HG03442 (cell line): ENCODE measurements around the gene CRHR2.

Experiments
- ATAC-seq: cut with Tn5 transposase; IDR thresholded peaks from one replicate; pipeline ENCODE4 v1.9.1; 2021; ENCODE audit warnings: mild to moderate bottlenecking, moderate library complexity; ENCODE audit not compliant: unreplicated experiment

CRHR2 gene

DNA sequence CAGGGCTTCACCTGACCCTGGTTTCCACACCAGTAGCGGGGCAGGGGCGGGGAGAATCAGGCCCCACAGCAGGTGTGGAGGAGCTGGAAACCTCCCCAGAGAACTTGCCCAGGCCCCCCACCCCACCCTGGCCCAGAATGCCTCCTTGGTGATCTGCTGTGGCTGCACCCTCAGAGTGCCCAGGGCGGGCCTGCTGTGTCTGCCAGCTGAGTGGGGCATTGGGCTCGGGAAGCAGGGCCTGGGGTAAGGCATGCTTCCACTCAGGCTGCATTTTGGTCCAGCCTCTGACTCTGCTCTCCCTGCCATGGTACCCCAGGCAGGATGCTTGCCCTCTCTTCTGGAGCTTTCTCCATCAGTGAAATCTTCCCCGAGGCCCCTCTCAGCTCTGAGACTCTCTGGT, 1.1 kb upstream of the CRHR2 start:
- no peak for ATAC-seq

DNA sequence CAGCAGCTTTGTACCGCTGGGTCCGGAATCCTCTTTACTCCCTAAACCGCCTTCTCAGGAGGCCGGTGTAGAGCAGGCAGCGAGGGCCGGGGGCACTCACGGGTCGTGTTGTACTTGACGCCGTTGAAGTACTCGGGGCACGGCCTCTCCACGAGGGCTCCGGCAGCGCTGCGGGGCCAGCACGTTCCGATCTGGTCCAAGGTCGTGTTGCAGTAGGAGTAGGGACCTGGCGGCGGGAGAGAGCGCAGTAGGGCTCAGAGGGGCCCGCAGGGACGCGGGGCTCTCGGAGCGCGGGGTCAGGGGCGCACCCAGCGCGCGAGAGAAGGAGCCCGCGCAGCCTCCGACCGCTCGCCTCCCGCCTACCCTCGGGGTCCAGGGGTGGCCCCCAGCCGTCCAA, 443 bp downstream of the CRHR2 start:
- no peak for ATAC-seq

DNA sequence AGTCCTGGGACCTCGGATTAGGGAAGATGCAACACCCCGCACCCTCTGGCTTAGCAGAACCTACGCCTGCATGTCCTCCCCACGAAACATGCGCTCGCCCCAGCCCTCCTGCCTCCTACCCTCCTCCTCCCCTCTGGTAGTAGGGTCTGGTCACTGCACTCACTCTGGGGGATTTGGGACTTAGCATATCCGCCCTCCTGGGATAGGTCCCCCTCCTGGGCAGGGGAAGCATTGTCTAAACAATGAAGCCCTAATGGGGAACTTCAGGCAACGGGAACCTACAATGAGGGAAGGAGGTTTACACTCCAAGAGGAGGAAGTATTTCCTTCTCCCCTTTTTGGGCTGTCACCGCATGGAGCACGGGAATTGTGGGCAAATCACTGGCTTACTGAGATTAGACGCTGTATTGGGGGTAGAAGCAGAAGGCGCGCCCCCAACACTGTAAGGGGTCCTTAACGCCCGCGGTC, 892 bp downstream of the CRHR2 start:
- no peak for ATAC-seq

DNA sequence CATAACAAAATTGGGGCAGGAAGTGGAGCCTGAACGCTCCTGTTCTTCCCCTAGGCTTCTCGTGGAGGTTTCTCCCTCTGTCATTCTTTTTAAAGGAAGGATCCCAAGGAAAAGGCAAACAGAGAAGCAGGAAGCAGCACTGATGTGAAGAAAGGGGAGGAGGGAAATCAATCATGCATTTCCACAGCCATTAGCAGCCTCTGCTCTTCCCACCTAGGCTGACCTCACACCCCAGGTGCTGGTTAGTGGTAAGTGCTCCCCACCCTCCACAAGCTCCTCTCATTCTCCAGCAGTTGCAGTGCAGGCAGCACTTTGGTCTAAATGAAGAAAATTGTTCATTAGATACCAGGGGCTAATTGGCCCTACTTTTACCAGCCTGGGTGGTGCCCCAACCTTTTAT, 2.6 kb downstream of the CRHR2 start:
- ATAC-seq = no peak

DNA sequence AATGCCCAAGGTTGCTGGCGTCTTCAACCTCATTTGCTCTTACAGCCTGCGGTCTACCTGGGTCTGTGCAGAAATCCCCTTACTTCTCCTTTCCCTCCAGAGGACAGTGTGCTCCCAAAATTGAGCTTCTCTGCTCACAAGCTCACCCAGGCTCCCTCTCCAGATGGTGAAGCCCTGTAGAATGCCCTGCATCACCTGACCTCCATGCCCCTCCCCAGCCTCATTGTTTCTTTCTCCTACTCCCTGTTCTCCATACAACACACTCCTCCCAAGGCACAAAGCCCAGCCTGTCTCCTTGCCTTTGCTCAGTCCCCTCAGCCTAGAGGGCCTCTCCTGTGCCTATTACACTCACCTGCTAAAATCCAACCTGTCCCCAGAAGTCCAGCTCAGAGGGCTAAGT, 3.5 kb downstream of the CRHR2 start:
- ATAC-seq = no peak

DNA sequence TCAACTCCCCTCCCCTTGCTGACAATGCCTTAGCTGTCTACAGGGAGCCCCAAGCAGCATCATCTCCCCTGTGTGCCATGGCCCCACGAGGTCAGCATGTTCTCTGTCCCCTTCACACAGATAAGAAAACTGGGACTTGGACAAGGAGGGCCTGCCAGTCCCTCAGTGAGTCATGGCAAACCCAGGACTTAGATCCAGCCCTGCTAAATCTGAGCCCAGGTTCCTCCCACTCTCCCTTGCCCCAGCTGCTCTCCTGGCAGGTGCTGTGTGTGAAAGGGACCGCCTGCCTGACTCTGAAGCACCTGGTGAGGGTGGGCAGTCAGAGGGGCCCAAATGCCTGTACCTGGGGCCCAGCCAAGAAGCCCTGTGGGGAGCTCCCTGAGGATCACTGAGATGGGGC, 7.4 kb downstream of the CRHR2 start:
- ATAC-seq = no peak

DNA sequence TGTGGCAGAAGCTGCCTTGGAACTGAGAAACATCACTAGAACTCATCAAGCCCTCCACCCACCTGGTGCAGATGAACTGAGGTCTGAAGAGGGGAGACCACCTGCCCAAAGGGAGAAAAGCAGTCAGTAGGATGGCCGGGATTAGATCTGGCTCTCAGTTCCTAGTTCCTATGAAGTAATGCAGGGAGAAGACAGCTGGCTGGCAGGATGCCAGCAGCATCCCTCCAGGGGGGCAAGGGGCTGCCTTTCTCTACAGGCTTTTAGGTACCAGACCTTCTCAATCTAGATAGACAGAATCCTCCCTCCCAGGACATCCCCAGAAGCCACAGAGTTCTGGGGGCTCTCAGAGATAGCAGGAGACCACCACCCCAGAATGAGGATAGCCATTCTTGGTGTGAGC, 7.8 kb downstream of the CRHR2 start:
- ATAC-seq = no peak

DNA sequence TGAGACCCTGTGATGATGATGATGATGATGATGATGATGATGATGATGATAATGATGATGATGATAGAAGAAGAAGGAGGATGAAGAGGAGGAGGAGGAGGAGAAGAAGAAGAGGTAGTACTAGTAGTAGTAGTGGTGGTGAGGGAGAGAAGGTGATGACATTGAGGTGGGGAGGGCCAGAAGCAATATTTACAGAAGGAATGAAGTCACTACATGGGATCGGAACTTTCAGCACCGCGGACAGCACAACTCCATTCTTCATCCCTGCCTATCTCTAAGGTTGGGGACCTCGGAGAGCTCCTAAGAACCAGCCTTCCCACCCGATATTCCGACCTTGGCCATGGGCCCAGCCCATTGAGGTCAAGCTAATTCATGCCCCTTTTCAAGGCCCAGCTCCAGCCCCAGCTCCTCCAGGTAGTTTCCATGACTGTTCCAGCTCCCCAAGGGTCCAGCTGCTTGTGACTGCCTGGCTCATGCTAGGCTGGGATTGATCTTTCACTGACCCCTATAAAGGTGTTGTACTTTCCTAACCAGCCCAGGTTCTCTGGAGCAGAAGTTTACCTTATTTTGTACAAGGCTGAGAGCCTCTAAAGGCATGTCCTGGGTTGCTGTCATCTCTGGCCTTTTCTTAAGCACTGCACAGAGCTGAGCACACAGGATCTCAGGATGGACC, 10.3 kb downstream of the CRHR2 start:
- no peak for ATAC-seq

DNA sequence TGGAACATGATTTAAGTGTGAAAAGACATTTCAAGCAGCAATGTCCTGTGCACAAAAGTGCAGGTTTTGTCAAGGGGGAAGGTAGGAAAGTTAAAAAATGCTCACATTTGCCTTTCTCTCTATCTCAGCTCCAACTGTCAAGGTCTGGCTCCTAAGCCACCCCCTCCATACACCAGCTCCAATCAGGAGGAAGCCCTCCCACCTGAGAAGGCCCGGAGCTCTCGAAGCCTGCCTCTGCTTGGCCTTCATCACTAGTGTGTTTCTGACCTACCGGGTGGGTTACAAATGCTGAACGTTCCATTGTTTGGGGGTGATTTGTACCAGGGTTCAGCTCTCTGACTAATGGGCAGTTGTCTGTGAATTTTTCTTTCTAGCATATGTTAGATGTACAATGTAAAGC, 14.2 kb downstream of the CRHR2 start:
- no peak for ATAC-seq

DNA sequence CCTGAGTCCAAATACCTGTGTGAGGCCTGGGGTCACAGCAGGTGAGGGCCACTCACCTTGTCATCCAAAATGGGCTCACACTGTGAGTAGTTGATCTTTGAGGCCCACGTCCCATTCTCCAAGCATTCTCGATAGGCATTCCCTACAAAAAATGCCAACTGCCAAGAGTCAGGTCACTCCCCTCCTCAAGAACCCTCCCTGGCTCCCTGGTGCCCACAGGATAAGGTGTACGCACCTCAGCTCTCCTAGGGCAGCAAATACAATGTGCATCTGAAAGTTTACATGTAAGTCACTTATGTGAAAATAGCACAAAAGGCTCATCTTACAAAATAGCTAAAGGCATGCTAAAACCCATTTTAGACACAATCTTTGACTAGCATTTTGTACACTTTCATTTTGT, 15.1 kb downstream of the CRHR2 start:
- ATAC-seq = no peak

DNA sequence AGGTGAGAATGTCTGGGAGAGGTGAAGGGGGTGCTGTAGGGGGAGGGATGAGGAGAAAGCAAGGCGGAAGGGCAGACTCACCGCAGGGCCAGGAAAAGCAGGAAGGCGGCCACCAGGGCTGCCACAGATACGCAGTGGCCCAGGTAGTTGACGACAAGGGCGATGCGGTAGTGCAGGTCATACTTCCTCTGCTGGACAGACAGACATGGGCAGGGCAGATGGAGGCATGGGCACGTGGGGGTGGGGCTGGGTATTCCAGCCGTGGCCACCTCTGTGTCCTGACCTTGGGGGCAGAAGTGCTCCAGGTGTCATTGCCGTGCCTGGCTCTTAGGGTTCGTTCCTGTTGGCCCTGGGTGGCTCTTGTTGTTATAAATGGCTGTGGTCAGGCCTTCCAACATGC, 16.8 kb downstream of the CRHR2 start:
- no peak for ATAC-seq

DNA sequence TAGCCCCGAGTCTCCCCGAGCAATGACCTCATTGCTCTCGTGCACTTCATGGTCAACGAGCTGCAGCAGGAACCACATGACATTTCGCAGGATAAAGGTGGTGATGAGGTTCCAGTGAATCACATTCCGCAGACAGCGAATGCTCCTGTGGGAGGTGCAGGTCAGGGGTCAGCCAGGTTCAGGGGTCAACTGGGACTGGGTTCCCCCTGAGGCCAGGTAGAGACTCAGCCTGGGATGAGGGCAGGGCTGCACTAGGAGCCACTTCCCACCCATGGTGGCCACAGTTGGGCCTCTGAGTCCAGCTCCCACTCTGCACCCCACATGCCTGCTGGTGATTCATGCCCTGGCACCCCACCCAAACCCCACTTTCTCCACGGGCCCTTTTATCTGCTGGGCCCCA, 17.2 kb downstream of the CRHR2 start:
- no peak for ATAC-seq

DNA sequence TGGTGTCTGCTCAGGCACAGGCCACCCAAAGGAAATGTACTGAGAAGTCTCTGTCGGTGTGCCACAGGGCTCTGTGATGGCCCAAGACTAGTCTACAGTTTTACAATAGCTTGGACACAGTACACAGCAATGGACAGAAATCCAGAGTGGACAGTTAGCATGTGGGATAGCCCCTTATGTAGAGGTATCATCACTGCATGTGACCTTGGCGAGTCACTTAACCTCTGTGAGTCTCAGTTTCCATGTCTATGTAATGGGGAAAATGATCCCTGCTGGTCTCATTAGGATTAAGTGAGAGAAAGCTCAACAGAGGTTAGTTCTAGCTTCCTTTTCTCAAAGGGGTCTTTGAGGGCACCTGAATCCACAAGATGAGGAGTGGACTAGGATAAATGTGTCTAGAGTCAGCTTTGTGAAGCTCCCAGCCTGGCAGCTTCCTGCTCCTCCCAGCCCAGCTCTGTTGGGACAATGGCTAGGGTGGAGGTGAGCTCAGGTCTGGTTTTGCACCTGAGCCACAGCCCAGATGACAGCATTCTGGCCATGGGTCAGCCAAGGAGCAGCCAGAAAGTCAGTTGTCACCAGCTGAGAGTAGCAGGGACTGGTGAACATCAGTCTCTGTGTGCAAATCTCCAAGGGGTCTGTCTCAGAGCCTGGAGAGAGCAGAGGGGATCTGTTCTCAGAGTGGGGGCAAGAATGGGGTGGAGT, 17.9 kb downstream of the CRHR2 start:
- ATAC-seq = no peak

DNA sequence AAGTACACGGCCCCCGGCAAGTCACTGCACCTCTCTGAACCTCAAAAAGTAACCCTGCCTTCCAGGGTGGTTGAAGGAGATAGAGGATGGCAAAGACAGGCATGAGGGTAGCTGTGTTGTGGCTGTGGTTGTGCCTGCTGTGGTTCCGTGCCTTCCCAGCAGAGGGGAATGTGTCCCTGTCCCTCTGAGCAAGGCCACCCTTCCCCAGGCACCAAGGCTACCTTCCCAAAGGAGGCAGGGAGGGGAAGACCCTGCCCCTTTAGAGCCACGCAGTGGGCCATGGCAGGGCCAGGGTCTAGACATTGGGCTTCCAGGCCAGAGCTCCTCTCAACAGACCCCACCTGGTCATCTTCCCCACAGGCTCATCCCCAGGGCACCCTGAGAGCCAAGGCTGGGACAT, 18.8 kb downstream of the CRHR2 start:
- ATAC-seq = no peak

DNA sequence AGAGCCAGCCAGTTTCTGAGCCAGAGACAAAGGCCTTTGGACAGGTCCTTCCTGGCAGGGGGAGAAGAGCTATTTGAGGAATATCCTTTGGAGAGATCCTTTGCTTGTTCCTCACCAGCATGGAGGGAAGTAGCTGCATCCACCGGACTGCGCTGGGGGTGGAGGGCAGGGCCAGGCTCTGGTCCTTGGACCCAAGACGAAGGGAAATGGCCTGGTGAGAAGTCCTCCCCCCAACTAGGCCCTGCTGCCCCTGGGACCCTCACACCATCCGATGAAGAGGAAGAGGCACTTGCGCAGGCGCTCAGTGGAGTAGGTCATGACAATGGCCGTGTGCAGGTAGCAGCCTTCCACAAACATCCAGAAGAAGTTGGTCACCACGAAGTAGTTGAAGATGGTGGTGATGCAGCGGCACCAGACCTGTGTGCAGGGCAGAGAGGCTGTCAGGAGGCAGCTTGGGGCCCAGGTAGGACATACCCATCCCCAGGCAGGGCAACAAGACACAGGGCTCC, 19.8 kb downstream of the CRHR2 start:
- no peak for ATAC-seq

DNA sequence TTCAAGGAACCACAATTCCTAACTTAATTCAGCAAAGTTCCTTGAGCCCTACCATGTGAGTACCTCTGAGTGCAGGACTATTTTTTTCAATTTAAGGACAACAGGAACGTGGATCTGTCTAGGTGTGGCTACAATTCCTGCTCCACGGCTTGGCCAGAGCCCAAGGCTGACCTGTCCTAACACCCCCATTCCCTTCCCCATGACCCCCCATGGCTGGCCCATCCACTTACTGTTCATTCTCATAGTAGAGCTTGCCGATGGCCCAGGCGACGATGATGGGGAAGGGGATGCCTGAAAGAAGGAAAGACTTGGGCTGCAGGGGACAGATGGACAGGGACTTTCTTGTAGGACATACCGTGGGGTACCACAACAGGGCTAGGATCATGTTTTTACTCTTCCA, 20.3 kb downstream of the CRHR2 start:
- ATAC-seq = no peak

DNA sequence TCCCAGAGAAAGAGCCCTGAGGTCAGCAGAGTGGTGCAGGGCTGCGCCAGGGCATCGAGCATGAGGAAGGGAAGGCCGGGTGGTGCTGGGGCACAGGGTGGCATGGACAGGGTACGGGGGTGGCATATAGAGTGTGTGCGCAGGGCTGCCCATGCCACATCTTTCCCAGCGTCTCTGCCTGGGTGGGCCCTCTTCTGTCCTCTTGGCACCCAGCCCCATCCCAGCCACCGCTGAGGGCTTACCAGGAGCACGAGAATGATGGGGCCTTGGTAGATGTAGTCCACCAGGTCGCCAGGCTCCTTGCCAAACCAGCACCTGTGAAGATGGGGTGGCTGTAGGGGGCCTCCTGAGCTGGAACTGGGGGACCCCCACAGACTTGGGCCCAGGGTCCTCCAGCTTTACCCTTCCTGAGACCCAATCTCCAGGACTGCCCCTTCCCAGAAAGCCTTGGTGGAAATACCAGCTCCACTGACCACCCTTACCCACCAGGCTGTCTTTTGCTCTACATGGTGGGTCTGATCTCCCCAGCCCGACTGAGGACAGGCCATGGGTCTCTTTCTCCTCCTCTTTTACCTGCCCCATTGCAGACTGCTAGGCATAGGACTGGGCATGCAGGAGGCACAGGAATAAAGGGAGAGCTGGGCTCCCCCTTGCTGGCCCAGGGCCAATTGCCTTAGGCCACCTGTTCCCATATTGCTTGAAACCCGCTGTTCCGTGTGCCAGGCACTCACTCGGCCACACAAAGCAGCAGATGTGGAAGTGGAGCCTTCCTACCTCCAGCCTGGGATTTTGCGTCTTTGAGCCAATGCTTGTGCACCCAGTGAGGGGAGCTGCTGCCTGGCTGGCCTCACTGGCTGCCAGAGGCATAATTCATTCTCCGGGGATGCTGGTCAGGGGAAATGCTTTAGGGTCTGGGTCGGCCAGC, 21.7 kb downstream of the CRHR2 start:
- ATAC-seq = no peak

DNA sequence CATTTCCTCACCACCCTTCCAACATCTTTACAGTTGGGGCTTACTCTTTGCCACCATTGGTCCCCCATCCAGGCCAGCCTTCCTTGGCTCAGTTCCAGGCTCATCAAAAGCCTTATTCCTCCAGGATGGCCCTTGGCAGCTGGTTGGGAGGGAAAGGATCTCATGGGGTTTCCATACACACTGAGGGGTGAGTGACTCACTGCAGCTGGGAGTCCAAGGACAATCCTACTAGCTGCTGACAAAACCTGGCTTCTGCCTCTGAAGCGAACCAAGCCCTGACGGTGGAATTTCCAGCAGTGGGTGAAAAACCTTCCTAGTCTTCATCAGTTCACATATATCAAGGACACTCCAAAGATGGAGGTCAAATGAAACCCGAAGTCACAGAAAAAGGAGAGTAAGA, 22.9 kb downstream of the CRHR2 start:
- ATAC-seq = no peak

DNA sequence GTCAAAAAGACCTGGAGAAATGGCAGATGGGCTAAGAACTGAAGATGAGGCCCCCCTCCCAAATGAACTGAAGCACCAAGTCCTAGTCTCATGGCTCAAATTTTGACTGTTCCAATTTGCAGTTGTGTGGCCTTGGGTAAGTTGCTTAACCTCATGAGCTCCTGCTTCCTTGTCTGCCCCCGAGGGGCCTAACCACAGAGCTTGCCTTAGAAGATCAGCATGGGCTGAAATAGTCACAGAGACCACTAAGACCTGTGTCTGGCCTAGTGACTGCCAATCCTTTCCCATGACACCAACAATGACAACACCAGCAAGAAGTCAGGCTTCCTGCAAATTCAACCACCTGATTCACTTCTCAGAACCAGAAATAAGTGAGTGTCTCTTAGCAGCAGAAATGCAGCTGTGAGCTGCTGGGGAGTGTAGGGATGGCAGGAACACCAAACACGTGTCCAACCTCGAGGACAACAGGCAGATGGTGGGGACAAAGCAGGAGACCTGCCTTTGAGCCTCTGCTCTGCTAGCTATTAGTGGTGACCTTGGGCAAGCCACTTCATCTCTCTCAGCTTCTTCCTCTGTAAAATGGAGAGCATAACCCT, 23.7 kb downstream of the CRHR2 start:
- no peak for ATAC-seq

DNA sequence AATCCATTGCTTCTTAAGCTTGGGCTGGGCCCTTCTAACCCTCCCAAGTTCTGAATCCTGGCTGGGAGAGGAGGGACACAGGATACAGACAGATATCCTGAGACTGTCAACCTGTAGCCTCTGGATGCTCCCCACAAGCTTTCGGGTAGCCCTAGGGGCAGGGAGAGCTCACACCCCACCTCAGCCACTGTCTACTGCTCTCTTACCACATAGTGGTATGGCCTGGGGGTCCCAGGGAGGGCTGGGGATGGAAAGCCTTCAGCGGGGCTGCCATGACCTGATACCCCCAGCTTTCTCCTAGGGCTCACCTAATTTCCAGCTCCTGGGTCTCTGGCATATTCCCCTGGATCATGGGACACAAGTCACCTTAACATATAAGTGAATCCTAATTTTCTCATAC, 25.1 kb downstream of the CRHR2 start:
- ATAC-seq = no peak
